Measurements from ENCODE around the gene CDC42BPB. TPM values are rescaled to one million over a fixed set of nuclear protein-coding genes. Genes with fewer than 3 reads are reported as not detected.
"Not testable (repeated sequence)": the region's sequence is repeated elsewhere in the genome, so short reads cannot be mapped to it uniquely, and the experiment has no call there.

The CDC42BPB gene
- polyA plus RNA-seq, 1 of the 3 experiments (the other 2 are of a cell fraction) = 61.6 TPM

DNA sequence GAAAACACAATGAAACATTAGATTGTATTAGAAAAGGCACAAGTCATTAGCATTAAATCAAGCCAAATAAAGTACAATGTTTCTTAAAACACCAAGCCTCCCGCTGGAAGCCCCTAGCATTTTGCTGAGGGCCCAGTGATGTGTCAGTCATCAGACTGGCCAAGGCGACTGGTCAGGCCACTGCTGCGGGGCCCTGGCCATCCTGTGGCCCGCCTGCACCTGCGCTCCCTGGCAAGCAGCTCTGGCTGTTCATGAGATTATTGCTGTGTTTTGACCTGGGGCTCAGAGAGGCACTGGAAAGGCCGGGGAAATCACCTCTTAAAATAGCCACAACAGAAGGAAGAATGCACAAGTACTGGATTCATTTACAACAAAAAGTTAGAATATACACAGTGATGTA lies 159.1 kb downstream of the CDC42BPB start:
- Histone ChIP-seq H2AFZ (ENCODE audit: low read depth) (no peak overlapping the region), H3K9me3 (no peaks in the 10 kb centered on the region), H3F3A (replicated peaks; ENCODE audit: insufficient read depth) (no peaks in the 10 kb centered on the region), H4K20me1 (ENCODE audit: insufficient read depth) (no peaks in the 10 kb centered on the region), H3K9me2 (no peaks in the 10 kb centered on the region), H3K79me2 (ENCODE audit: insufficient read depth) (no peaks in the 10 kb centered on the region), H3K4me2 (no peak overlapping the region), H3K4me1 (ENCODE audit: control insufficient read depth in 1 of 2, insufficient read depth in 2 of 2, low read depth in 1 of 2, low read length in 1 of 2) (no peaks in the 10 kb centered on the region; a peak in 1 of 4 replicates), H3K9ac (no peak overlapping the region), H3K27ac (ENCODE audit: low read depth in 2 of 2, low read length in 1 of 2) (no peak overlapping the region), H3K4me3 (ENCODE audit: low read depth in 2 of 2, low read length in 1 of 2) (no peak overlapping the region), H3K27me3 (ENCODE audit: insufficient read depth) (no peaks in the 10 kb centered on the region), H3K36me3 (replicated peaks in 1 of 2; ENCODE audit: control insufficient read depth in 1 of 2, insufficient read depth in 2 of 2, low read length in 1 of 2) (peaks cover 10 to 21% of the 10 kb centered on the region in 2 experiments)
- 96% methylated on average over 6 of the region's 6 CpGs for WGBS (ENCODE audit: low lambda C conversion rate)
- DNase-seq = no peak
- ChIA-PET POLR2A (no interaction called here), CTCF (no interaction called here)
- no peak for TF ChIP-seq TEAD4 (IDR thresholded peaks at IDR 0.05; ENCODE audit: borderline replicate concordance, insufficient read depth)

DNA sequence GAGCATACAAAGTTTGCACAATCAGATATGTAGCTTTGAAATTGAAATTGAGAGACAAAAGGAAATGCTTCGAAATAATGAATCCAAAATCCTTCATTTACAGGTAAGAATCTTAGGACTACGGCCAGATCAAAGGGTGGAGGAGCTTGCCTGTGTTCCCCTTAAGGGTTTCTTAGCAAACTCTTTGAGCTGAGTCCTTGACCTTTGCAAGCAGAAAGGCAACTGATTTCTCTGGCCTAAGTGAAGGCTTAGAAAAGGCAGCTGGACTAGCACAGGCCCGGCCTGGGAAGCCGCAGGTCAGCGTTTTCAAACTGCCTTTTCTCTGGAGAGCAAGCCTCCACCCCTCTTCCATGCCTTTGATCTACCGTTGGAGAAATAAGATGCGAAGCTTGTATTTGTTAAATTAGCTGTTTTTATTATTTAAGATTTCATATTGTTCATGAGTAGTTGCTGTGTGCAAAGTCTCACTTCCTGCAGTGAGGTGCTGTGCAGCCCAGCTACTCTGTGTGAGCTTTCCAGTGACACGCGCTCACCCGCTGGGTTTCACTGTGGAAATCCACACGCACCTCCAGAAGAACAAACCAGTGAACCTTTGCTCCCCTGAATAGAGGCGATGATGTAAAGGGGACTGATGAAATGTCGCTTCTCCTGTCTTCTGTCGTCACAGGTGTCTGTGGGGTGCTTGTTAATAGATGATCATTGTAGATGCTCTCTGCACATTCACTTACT lies 159.9 kb downstream of the CDC42BPB start:
- H3K36me3 ChIP-seq (replicated peaks in 1 of 2; ENCODE audit: control insufficient read depth in 1 of 2, insufficient read depth in 2 of 2, low read length in 1 of 2) = peaks cover 10 to 21% of the 10 kb centered on the region in 2 experiments
- no peak overlapping the region for H3K4me2 ChIP-seq
- no peak for DNase-seq
- TF ChIP-seq, protein P1, sequence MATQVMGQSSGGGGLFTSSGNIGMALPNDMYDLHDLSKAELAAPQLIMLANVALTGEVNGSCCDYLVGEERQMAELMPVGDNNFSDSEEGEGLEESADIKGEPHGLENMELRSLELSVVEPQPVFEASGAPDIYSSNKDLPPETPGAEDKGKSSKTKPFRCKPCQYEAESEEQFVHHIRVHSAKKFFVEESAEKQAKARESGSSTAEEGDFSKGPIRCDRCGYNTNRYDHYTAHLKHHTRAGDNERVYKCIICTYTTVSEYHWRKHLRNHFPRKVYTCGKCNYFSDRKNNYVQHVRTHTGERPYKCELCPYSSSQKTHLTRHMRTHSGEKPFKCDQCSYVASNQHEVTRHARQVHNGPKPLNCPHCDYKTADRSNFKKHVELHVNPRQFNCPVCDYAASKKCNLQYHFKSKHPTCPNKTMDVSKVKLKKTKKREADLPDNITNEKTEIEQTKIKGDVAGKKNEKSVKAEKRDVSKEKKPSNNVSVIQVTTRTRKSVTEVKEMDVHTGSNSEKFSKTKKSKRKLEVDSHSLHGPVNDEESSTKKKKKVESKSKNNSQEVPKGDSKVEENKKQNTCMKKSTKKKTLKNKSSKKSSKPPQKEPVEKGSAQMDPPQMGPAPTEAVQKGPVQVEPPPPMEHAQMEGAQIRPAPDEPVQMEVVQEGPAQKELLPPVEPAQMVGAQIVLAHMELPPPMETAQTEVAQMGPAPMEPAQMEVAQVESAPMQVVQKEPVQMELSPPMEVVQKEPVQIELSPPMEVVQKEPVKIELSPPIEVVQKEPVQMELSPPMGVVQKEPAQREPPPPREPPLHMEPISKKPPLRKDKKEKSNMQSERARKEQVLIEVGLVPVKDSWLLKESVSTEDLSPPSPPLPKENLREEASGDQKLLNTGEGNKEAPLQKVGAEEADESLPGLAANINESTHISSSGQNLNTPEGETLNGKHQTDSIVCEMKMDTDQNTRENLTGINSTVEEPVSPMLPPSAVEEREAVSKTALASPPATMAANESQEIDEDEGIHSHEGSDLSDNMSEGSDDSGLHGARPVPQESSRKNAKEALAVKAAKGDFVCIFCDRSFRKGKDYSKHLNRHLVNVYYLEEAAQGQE (IDR thresholded peaks at IDR 0.05; ENCODE audit: low read depth, low read length) = no peak
- no peak for TF ChIP-seq SIN3A (IDR thresholded peaks at IDR 0.05; ENCODE audit: borderline replicate concordance, low read depth, low read length)
- no peak for TF ChIP-seq EZH2phosphoT487 (IDR thresholded peaks at IDR 0.05; ENCODE audit: borderline replicate concordance, low read depth)
- TF ChIP-seq, protein P2, sequence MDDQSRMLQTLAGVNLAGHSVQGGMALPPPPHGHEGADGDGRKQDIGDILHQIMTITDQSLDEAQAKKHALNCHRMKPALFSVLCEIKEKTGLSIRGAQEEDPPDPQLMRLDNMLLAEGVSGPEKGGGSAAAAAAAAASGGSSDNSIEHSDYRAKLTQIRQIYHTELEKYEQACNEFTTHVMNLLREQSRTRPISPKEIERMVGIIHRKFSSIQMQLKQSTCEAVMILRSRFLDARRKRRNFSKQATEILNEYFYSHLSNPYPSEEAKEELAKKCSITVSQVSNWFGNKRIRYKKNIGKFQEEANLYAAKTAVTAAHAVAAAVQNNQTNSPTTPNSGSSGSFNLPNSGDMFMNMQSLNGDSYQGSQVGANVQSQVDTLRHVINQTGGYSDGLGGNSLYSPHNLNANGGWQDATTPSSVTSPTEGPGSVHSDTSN (IDR thresholded peaks at IDR 0.05) = no peak
- no peak for TF ChIP-seq RCOR1 (IDR thresholded peaks at IDR 0.05; ENCODE audit: low read length)
- TF ChIP-seq MEF2A (IDR thresholded peaks at IDR 0.05; ENCODE audit: borderline replicate concordance, low read depth) = no peak
- TF ChIP-seq, protein P3, sequence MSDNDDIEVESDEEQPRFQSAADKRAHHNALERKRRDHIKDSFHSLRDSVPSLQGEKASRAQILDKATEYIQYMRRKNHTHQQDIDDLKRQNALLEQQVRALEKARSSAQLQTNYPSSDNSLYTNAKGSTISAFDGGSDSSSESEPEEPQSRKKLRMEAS (IDR thresholded peaks at IDR 0.05; ENCODE audit: low read depth) = no peak
- no peak for TF ChIP-seq POLR2AphosphoS5 (IDR thresholded peaks at IDR 0.05; ENCODE audit: low read depth, low read length)
- TF ChIP-seq TEAD4 (IDR thresholded peaks at IDR 0.05; ENCODE audit: borderline replicate concordance, insufficient read depth) = no peak
- ChIA-PET CTCF (interaction anchor here (1.0 kb wide), 1 partner anchor 20 kb away, joined by 4 read pairs; no protein-coding TSS in a partner anchor), POLR2A (no interaction called here)
- no peak overlapping the region for H2AFZ ChIP-seq (ENCODE audit: low read depth)
- no peak overlapping the region for H3K27ac ChIP-seq (ENCODE audit: low read depth in 2 of 2, low read length in 1 of 2)
- no peak overlapping the region for H3K4me3 ChIP-seq (ENCODE audit: low read depth in 2 of 2, low read length in 1 of 2)
- no peaks in the 10 kb centered on the region for H3F3A ChIP-seq (replicated peaks; ENCODE audit: insufficient read depth)
- H3K79me2 ChIP-seq (ENCODE audit: insufficient read depth) = no peaks in the 10 kb centered on the region
- 94% methylated on average over 13 of the region's 14 CpGs for WGBS (ENCODE audit: low lambda C conversion rate)
- H3K9ac ChIP-seq = no peak overlapping the region
- no peaks in the 10 kb centered on the region for H4K20me1 ChIP-seq (ENCODE audit: insufficient read depth)
- no peaks in the 10 kb centered on the region for H3K9me2 ChIP-seq
- no peaks in the 10 kb centered on the region for H3K9me3 ChIP-seq
- no peaks in the 10 kb centered on the region; a peak in 1 of 4 replicates for H3K4me1 ChIP-seq (ENCODE audit: control insufficient read depth in 1 of 2, insufficient read depth in 2 of 2, low read depth in 1 of 2, low read length in 1 of 2)
- no peaks in the 10 kb centered on the region for H3K27me3 ChIP-seq (ENCODE audit: insufficient read depth)

DNA sequence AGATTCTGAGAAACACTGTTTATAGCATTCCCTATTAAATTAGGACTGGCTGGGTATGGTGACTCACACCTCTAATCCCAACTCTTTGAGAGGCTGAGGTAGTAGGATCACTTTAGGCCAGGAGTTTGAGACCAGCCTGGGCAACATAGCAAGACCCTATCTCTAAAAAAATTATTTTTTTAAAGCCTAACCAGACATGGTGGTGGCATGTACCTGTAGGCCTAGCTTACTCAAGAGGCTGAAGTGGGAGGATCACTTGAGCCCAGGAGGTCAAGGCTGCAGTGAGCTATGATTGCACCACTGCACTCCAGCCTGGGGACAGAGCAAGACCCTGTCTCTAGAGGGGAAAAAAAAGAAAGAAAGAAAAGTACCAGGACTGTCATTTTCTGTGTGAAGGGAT lies 160.6 kb downstream of the CDC42BPB start:
- H3K4me1 ChIP-seq (ENCODE audit: control insufficient read depth in 1 of 2, insufficient read depth in 2 of 2, low read depth in 1 of 2, low read length in 1 of 2); H3K4me3 ChIP-seq (ENCODE audit: low read depth in 2 of 2, low read length in 1 of 2); H4K20me1 ChIP-seq (ENCODE audit: insufficient read depth); H3K79me2 ChIP-seq (ENCODE audit: insufficient read depth); H3K9me2 ChIP-seq; H3K27ac ChIP-seq (ENCODE audit: low read depth in 2 of 2, low read length in 1 of 2); H3K9ac ChIP-seq; DNase-seq; H3F3A ChIP-seq (replicated peaks; ENCODE audit: insufficient read depth); H3K4me2 ChIP-seq; H2AFZ ChIP-seq (ENCODE audit: low read depth); POLR2A ChIA-PET; H3K27me3 ChIP-seq (ENCODE audit: insufficient read depth); H3K9me3 ChIP-seq: not testable (repeated sequence)
- CTCF ChIA-PET = interaction anchor here (1.0 kb wide), 1 partner anchor 21 kb away, joined by 4 read pairs; no protein-coding TSS in a partner anchor
- peaks cover 9 to 21% of the 10 kb centered on the region in 2 experiments for H3K36me3 ChIP-seq (replicated peaks in 1 of 2; ENCODE audit: control insufficient read depth in 1 of 2, insufficient read depth in 2 of 2, low read length in 1 of 2)
